ENCODE data around the gene SRP68. TPM values are rescaled to one million over a fixed set of nuclear protein-coding genes. Genes with fewer than 3 reads are reported as not detected.

Gene SRP68
- polyA plus RNA-seq, 3 donors, result 27.4 to 47.1 (median 42.1) TPM

DNA sequence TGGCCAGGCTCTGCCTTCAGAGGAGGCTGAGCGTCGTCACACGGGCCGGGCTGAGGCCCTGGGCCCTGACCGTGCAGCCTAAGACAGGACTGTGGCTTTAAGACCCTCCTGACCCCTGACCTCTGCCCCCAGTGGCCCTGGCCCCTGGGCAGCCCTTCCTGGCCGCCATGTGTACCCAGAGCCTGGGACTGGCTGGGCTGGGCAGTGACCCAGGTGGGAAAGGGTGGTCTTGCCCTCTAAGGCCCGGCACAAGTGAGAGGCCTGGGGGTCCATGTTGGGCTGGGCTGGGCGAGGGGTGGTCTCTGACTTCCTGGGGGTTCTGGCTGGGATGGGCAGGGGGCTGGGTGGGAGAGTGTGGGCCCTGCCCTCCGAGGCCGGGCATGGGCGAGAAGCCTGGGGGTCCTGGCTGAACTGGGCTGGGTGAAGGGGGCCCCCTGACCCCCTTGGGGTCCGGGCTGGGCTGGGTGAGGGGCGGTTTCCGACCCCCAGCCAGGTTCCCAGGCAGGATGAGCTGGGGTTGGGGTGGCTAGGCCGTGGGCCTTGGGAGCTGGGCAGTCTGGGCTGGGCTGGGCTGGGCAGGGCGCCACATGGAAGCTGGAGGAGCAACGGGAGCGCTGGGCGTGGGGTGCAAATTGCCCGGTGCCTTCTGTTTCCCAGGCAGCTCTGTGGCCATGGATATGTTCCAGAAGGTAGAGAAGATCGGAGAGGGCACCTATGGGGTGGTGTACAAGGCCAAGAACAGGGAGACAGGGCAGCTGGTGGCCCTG lies 71.4 kb downstream of the SRP68 start, which contains the start of gene CDK3:
Gene CDK3, plus strand, starts transcription at position 101 of the 767 bp plus-strand sequence. Its CDS starts 571 bp downstream, at position 672.
- H3K36me3 ChIP-seq (replicated peaks in 1 of 2; ENCODE audit: control insufficient read depth in 1 of 2, insufficient read depth in 2 of 2, low read length in 2 of 2), result peaks cover 7 to 41% of the 10 kb centered on the region in 2 donors
- Mint-ChIP-seq H3K9me3 (no peaks in the 10 kb centered on the region), H3K4me3 (no peak within 1 kb of the TSS), H3K4me1 (peaks cover 20% of the 10 kb centered on the region), H3K36me3 (peaks cover 30 to 51% of the 10 kb centered on the region in 2 donors), H3K27me3 (ENCODE audit: low read depth in 3 of 3) (peaks cover 0 to 2% (median 0%) of the 10 kb centered on the region in 3 donors), H3K27ac (peak within 1 kb of the TSS in 3 of 7 donors; percentile 6 to 23 (median 14))
- no peak within 1 kb of the TSS for H2AFZ ChIP-seq (ENCODE audit: insufficient read depth, low read depth, low read length, poor library complexity, severe bottlenecking)
- no peaks in the 10 kb centered on the region for H3K27me3 ChIP-seq (ENCODE audit: control insufficient read depth in 2 of 2, insufficient read depth in 2 of 2, low read length in 2 of 2)
- no peak within 1 kb of the TSS for H3K9ac ChIP-seq (ENCODE audit: insufficient read depth, low read length, poor library complexity, severe bottlenecking)
- 93% methylated on average over 18 of the region's 21 CpGs for WGBS (ENCODE audit: insufficient coverage)
- no peaks in the 10 kb centered on the region for H4K20me1 ChIP-seq (ENCODE audit: insufficient read depth, low read length)
- H3K4me2 ChIP-seq (replicated peaks; ENCODE audit: extremely low read depth, low read length, poor library complexity, severe bottlenecking), result no peak within 1 kb of the TSS
- H3K79me2 ChIP-seq (ENCODE audit: insufficient read depth, low read length), result no peaks in the 10 kb centered on the region
- H3K4me1 ChIP-seq (ENCODE audit: control insufficient read depth in 1 of 2, insufficient read depth in 2 of 2, low read length in 2 of 2), result peaks cover 21 to 24% of the 10 kb centered on the region in 2 donors
- no peak within 1 kb of the TSS for H3K4me3 ChIP-seq (replicated peaks in 1 of 3; ENCODE audit: low read depth in 2 of 3, low read length in 3 of 3)
- H3K9me3 ChIP-seq (replicated peaks in 1 of 2; ENCODE audit: control insufficient read depth in 1 of 2, insufficient read depth in 1 of 2, low read length in 2 of 2), result no peaks in the 10 kb centered on the region
- H3K27ac ChIP-seq (ENCODE audit: low read depth in 1 of 2, low read length in 2 of 2), result no peak within 1 kb of the TSS
- TF ChIP-seq, protein P1, sequence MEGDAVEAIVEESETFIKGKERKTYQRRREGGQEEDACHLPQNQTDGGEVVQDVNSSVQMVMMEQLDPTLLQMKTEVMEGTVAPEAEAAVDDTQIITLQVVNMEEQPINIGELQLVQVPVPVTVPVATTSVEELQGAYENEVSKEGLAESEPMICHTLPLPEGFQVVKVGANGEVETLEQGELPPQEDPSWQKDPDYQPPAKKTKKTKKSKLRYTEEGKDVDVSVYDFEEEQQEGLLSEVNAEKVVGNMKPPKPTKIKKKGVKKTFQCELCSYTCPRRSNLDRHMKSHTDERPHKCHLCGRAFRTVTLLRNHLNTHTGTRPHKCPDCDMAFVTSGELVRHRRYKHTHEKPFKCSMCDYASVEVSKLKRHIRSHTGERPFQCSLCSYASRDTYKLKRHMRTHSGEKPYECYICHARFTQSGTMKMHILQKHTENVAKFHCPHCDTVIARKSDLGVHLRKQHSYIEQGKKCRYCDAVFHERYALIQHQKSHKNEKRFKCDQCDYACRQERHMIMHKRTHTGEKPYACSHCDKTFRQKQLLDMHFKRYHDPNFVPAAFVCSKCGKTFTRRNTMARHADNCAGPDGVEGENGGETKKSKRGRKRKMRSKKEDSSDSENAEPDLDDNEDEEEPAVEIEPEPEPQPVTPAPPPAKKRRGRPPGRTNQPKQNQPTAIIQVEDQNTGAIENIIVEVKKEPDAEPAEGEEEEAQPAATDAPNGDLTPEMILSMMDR (IDR thresholded peaks at IDR 0.05), result peak; percentile 71
- intact Hi-C loops (cut with micrococcal nuclease), result no loop called here
- no peak for DNase-seq

DNA sequence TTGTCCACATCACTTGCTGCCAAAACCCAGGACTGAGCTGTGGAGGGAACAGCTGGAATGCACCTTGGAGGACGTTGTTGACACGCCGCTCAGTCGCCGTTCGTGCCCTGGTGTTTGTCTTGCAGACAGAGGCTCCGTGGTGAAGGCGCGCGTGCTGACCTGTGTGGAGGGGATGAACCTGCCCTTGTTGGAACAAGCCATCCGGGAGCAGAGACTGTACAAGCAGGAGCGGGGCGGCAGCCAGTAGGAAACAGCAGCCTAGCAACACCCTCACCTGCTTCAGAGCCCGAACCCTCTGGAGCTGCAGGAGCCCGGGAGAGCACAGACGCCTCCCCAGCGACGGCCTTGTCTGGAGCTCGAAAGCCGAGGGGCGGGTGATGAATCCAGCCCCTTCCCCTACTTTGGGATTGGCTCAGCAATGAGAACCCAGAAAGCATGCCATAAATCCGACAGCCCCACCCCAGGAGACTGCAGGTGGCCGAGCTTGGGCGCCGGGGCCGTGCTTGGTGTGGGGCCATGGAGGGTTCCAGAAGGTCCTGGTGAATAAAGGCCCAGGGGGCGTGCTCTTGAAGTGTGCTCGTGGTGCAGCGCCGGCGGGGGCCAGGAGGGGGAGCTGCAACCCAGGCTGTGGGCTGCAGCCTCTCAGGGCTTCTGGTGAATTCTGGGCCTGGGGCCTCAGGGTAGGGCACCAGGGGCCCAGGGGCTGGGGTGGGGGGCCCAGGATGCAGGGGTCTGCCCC lies 72.1 kb downstream of the SRP68 start:
- Mint-ChIP-seq H3K4me1 (peaks cover 20% of the 10 kb centered on the region), H3K36me3 (peaks cover 29 to 52% of the 10 kb centered on the region in 2 donors), H3K27me3 (ENCODE audit: low read depth in 3 of 3) (peaks cover 0 to 2% (median 0%) of the 10 kb centered on the region in 3 donors), H3K9me3 (no peaks in the 10 kb centered on the region), H3K27ac (peak overlapping the region in 2 of 7 donors; percentile 14 to 23), H3K4me3 (no peak overlapping the region)
- intact Hi-C loops (cut with micrococcal nuclease), result no loop called here
- no peaks in the 10 kb centered on the region for H3K9me3 ChIP-seq (replicated peaks in 1 of 2; ENCODE audit: control insufficient read depth in 1 of 2, insufficient read depth in 1 of 2, low read length in 2 of 2)
- no peak overlapping the region for H3K4me2 ChIP-seq (replicated peaks; ENCODE audit: extremely low read depth, low read length, poor library complexity, severe bottlenecking)
- peak in 2 of 3 donors; percentile 21 to 46 for DNase-seq
- WGBS (ENCODE audit: insufficient coverage), result 82% methylated on average over 21 of the region's 31 CpGs
- H3K36me3 ChIP-seq (replicated peaks in 1 of 2; ENCODE audit: control insufficient read depth in 1 of 2, insufficient read depth in 2 of 2, low read length in 2 of 2), result peaks cover 9 to 45% of the 10 kb centered on the region in 2 donors
- no peak overlapping the region for H3K9ac ChIP-seq (ENCODE audit: insufficient read depth, low read length, poor library complexity, severe bottlenecking)
- TF ChIP-seq, protein P1 (IDR thresholded peaks at IDR 0.05), result peak; percentile 88
- H3K79me2 ChIP-seq (ENCODE audit: insufficient read depth, low read length), result no peaks in the 10 kb centered on the region
- H4K20me1 ChIP-seq (ENCODE audit: insufficient read depth, low read length), result no peaks in the 10 kb centered on the region
- H3K4me3 ChIP-seq (replicated peaks in 1 of 3; ENCODE audit: low read depth in 2 of 3, low read length in 3 of 3), result no peak overlapping the region
- peaks cover 21 to 24% of the 10 kb centered on the region in 2 donors for H3K4me1 ChIP-seq (ENCODE audit: control insufficient read depth in 1 of 2, insufficient read depth in 2 of 2, low read length in 2 of 2)
- H3K27me3 ChIP-seq (ENCODE audit: control insufficient read depth in 2 of 2, insufficient read depth in 2 of 2, low read length in 2 of 2), result no peaks in the 10 kb centered on the region
- H2AFZ ChIP-seq (ENCODE audit: insufficient read depth, low read depth, low read length, poor library complexity, severe bottlenecking), result no peak overlapping the region
- H3K27ac ChIP-seq (ENCODE audit: low read depth in 1 of 2, low read length in 2 of 2), result no peak overlapping the region
